Measurements from ENCODE around the gene PICK1. TPM values are rescaled to one million over a fixed set of nuclear protein-coding genes. Genes with fewer than 3 reads are reported as not detected.
A peak's percentile ranks its signal among the peaks of the same experiment; 100 is the strongest.

Gene PICK1
- total RNA-seq, 1 experiment from 2014 or later, result 21.3 TPM

GRCh38 chr22:38032681-38033521, 24.3 kb upstream of the PICK1 start:
- in situ Hi-C loops (cut with HindIII; ENCODE audit: low pct_unique_long_range_greater_than_20kb, low sequenced_read_pairs), result no loop called here
- Histone ChIP-seq H3K4me1 (ENCODE audit: control insufficient read depth, insufficient read depth, low read length) (peaks cover 13% of the 10 kb centered on the region), H3K4me3 (ENCODE audit: low read depth in 2 of 2, low read length in 2 of 2) (no peak overlapping the region), H3K9me3 (ENCODE audit: control insufficient read depth, insufficient read depth, low read depth, low read length) (no peaks in the 10 kb centered on the region), H3K36me3 (ENCODE audit: control insufficient read depth, insufficient read depth, low read length) (no peaks in the 10 kb centered on the region), H3K27me3 (ENCODE audit: control insufficient read depth, insufficient read depth, low read length) (no peaks in the 10 kb centered on the region), H3K27ac (ENCODE audit: low read length) (no peak overlapping the region)
- BruUV-seq (replicated peaks), result no TSS peak
- ATAC-seq (no peak), DNase-seq (ENCODE audit: low read depth, low spot score) (no peak)
- CTCF ChIA-PET, result no interaction called here
- intact Hi-C loops (cut with micrococcal nuclease; ENCODE audit: unreplicated experiment), result no loop called here
- TF ChIP-seq REST (IDR thresholded peaks at IDR 0.05; ENCODE audit: insufficient read depth in 1 of 2, low read depth in 2 of 2, low read length in 1 of 2) (no peak), POLR2AphosphoS5 (IDR thresholded peaks at IDR 0.05; ENCODE audit: low read depth, low read length) (no peak), CTCF (IDR thresholded peaks at IDR 0.05) (no peak), SIN3A (IDR thresholded peaks at IDR 0.05; ENCODE audit: borderline replicate concordance, insufficient read depth, low read depth, low read length) (no peak), TCF7L2 (IDR thresholded peaks at IDR 0.05; ENCODE audit: low read depth, low read length) (no peak)
- POLR2A ChIA-PET, result no interaction called here

- no peak for TF ChIP-seq POLR2AphosphoS5 (IDR thresholded peaks at IDR 0.05; ENCODE audit: low read depth, low read length)
- no peak for TF ChIP-seq TCF7L2 (IDR thresholded peaks at IDR 0.05; ENCODE audit: low read depth, low read length)
- no peak for TF ChIP-seq REST (IDR thresholded peaks at IDR 0.05; ENCODE audit: insufficient read depth in 1 of 2, low read depth in 2 of 2, low read length in 1 of 2)
- no peak for TF ChIP-seq CTCF (IDR thresholded peaks at IDR 0.05)
- no peak for TF ChIP-seq SIN3A (IDR thresholded peaks at IDR 0.05; ENCODE audit: borderline replicate concordance, insufficient read depth, low read depth, low read length)
- ChIA-PET CTCF (interaction anchor here (0.6 kb wide), 1 partner anchor 46 kb away, joined by 4 read pairs; no protein-coding TSS in a partner anchor), POLR2A (interaction anchor here (0.6 to 0.7 kb wide), 2 partner anchors 99 to 375 kb away, joined by 3 read pairs; no protein-coding TSS in a partner anchor)
- Histone ChIP-seq H3K27me3 (ENCODE audit: control insufficient read depth, insufficient read depth, low read length) (no peaks in the 10 kb centered on the region), H3K27ac (ENCODE audit: low read length) (peak overlapping the region; percentile 71; the same call in 1 of the 2 replicates), H3K4me3 (ENCODE audit: low read depth in 2 of 2, low read length in 2 of 2) (no peak overlapping the region), H3K36me3 (ENCODE audit: control insufficient read depth, insufficient read depth, low read length) (no peaks in the 10 kb centered on the region), H3K4me1 (ENCODE audit: control insufficient read depth, insufficient read depth, low read length) (peaks cover 13% of the 10 kb centered on the region), H3K9me3 (ENCODE audit: control insufficient read depth, insufficient read depth, low read depth, low read length) (no peaks in the 10 kb centered on the region)
- BruUV-seq (replicated peaks), result no TSS peak
- in situ Hi-C loops (cut with HindIII; ENCODE audit: low pct_unique_long_range_greater_than_20kb, low sequenced_read_pairs) (no loop called here), intact Hi-C loops (cut with micrococcal nuclease; ENCODE audit: unreplicated experiment) (no loop called here)
- DNase-seq (ENCODE audit: low read depth, low spot score) (no peak), ATAC-seq (no peak)
These were observed 23.5 kb upstream of the PICK1 start for GRCh38 chr22:38033522-38034277.
